Measurements from ENCODE around the gene VAV1.

The VAV1 gene

GRCh38 chr19:6766357-6767080, 6.0 kb upstream of the VAV1 start:
- H3K36me3 ChIP-seq (ENCODE audit: insufficient read depth, low read length) = peaks cover 4% of the 10 kb centered on the region
- H3K4me3 ChIP-seq (ENCODE audit: low read depth, low read length, poor library complexity, severe bottlenecking) = peak overlapping the region; percentile 81
- H3K4me2 ChIP-seq (ENCODE audit: low read length) = peak overlapping the region; percentile 100
- H3K4me1 ChIP-seq (ENCODE audit: insufficient read depth, low read length, severe bottlenecking) = peaks cover 28% of the 10 kb centered on the region
- H3K9ac ChIP-seq (ENCODE audit: low read length) = peak overlapping the region; percentile 78
- H3K79me2 ChIP-seq (ENCODE audit: insufficient read depth, low read length) = no peaks in the 10 kb centered on the region
- H3F3A ChIP-seq (ENCODE audit: insufficient read depth, low read length) = 0 out of 2 replicates have a peak, but pooled peaks cover 4% of the 10 kb centered on the region
- peak overlapping the region; percentile 79 for H3K27ac ChIP-seq (ENCODE audit: low read depth, low read length, poor library complexity, severe bottlenecking)
- H3K27me3 ChIP-seq (ENCODE audit: insufficient read depth, low read length) = no peaks in the 10 kb centered on the region
- TF ChIP-seq CTCF (IDR thresholded peaks at IDR 0.05; ENCODE audit: low read length) (no peak), EZH2 (IDR thresholded peaks at IDR 0.05; ENCODE audit: borderline replicate concordance, low read length) (no peak)
- no peaks in the 10 kb centered on the region for H3K9me2 ChIP-seq (ENCODE audit: low read depth, low read length)
- H4K20me1 ChIP-seq (ENCODE audit: insufficient read depth, low read length) = no peaks in the 10 kb centered on the region
- no peak overlapping the region for H2AFZ ChIP-seq (ENCODE audit: low read length)
- H3K9me3 ChIP-seq (ENCODE audit: low read length) = no peaks in the 10 kb centered on the region

DNA sequence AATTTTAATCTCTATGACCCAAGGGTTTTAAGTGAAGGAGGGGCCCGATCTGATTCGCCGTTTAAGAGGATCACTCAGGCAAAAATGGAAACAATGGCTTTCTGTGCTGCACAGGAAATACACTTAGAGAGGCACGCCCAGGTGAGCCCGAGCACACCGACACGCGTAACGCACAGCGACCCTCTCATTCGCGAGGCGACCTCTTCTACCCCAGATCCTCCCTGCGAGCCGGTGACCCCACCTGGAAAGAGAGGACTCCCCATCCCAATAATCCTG, 5.5 kb upstream of the VAV1 start:
- Histone ChIP-seq H2AFZ (ENCODE audit: low read length) (no peak overlapping the region), H3K27ac (ENCODE audit: low read depth, low read length, poor library complexity, severe bottlenecking) (peak overlapping the region; percentile 79), H3K9ac (ENCODE audit: low read length) (peak overlapping the region; percentile 78), H3F3A (ENCODE audit: insufficient read depth, low read length) (0 out of 2 replicates have a peak, but pooled peaks cover 4% of the 10 kb centered on the region), H3K4me3 (ENCODE audit: low read depth, low read length, poor library complexity, severe bottlenecking) (peak overlapping the region; percentile 81), H4K20me1 (ENCODE audit: insufficient read depth, low read length) (no peaks in the 10 kb centered on the region), H3K9me3 (ENCODE audit: low read length) (no peaks in the 10 kb centered on the region), H3K36me3 (ENCODE audit: insufficient read depth, low read length) (no peaks in the 10 kb centered on the region; the same call in 1 of the 2 replicates), H3K4me2 (ENCODE audit: low read length) (peak overlapping the region; percentile 100), H3K79me2 (ENCODE audit: insufficient read depth, low read length) (no peaks in the 10 kb centered on the region), H3K27me3 (ENCODE audit: insufficient read depth, low read length) (no peaks in the 10 kb centered on the region), H3K4me1 (ENCODE audit: insufficient read depth, low read length, severe bottlenecking) (peaks cover 28% of the 10 kb centered on the region), H3K9me2 (ENCODE audit: low read depth, low read length) (no peaks in the 10 kb centered on the region)
- TF ChIP-seq CTCF (IDR thresholded peaks at IDR 0.05; ENCODE audit: low read length) (no peak), EZH2 (IDR thresholded peaks at IDR 0.05; ENCODE audit: borderline replicate concordance, low read length) (no peak)

GRCh38 chr19:6767357-6768235, 4.9 kb upstream of the VAV1 start, which contains the start of gene SH2D3A:
Gene SH2D3A, minus strand, starts transcription at chr19:6767435. Its CDS starts 3,687 bp downstream, at chr19:6763748.
- Histone ChIP-seq H3K4me2 (ENCODE audit: low read length) (peak within 1 kb of the TSS; percentile 100), H3K4me3 (ENCODE audit: low read depth, low read length, poor library complexity, severe bottlenecking) (peak within 1 kb of the TSS; percentile 81), H2AFZ (ENCODE audit: low read length) (no peak within 1 kb of the TSS), H3K27me3 (ENCODE audit: insufficient read depth, low read length) (no peaks in the 10 kb centered on the region), H3K4me1 (ENCODE audit: insufficient read depth, low read length, severe bottlenecking) (peaks cover 32% of the 10 kb centered on the region), H3K9ac (ENCODE audit: low read length) (peak within 1 kb of the TSS; percentile 78), H3K27ac (ENCODE audit: low read depth, low read length, poor library complexity, severe bottlenecking) (peak within 1 kb of the TSS; percentile 79), H3K9me2 (ENCODE audit: low read depth, low read length) (no peaks in the 10 kb centered on the region), H3F3A (ENCODE audit: insufficient read depth, low read length) (0 out of 2 replicates have a peak, but pooled peaks cover 4% of the 10 kb centered on the region), H3K36me3 (ENCODE audit: insufficient read depth, low read length) (no peaks in the 10 kb centered on the region), H3K79me2 (ENCODE audit: insufficient read depth, low read length) (no peaks in the 10 kb centered on the region), H3K9me3 (ENCODE audit: low read length) (no peaks in the 10 kb centered on the region), H4K20me1 (ENCODE audit: insufficient read depth, low read length) (no peaks in the 10 kb centered on the region)
- TF ChIP-seq EZH2 (IDR thresholded peaks at IDR 0.05; ENCODE audit: borderline replicate concordance, low read length) = no peak
- TF ChIP-seq CTCF (IDR thresholded peaks at IDR 0.05; ENCODE audit: low read length) = no peak
